H9 (cell line): ENCODE results near the gene MAPK12. TPM values are rescaled to one million over a fixed set of nuclear protein-coding genes. Genes with fewer than 3 reads are reported as not detected.

Experiments used
- DNase-seq: peaks from one replicate; pipeline ENCODE4 v3.0.0-alpha.2; 2017
- H2AFZ ChIP-seq: one replicate; pipeline ENCODE4 v1.6.1; 2013; ENCODE audit warnings: mild to moderate bottlenecking, low read length, control low read depth, moderate library complexity
- H2AK5ac ChIP-seq: 2 replicates; pipeline ENCODE4 v1.6.1; 2013; ENCODE audit warnings: low read length, control low read depth, mixed read lengths; ENCODE audit not compliant: insufficient read length
- H2BK120ac ChIP-seq: one replicate; pipeline ENCODE4 v1.6.1; 2013; ENCODE audit warnings: low read depth, mild to moderate bottlenecking, low read length, control low read depth, inconsistent platforms; ENCODE audit not compliant: poor library complexity, severe bottlenecking
- H2BK12ac ChIP-seq: 2 replicates; pipeline ENCODE4 v1.6.1; 2013; ENCODE audit warnings: low read length, control low read depth, mixed read lengths, low read depth; ENCODE audit not compliant: insufficient read length
- H2BK15ac ChIP-seq: 2 replicates; pipeline ENCODE4 v1.6.1; 2013; ENCODE audit warnings: low read depth, low read length, control low read depth
- H2BK20ac ChIP-seq: one replicate; pipeline ENCODE4 v1.6.1; 2013; ENCODE audit warnings: low read depth, mild to moderate bottlenecking, low read length, control low read depth, inconsistent platforms; ENCODE audit not compliant: poor library complexity, severe bottlenecking
- H2BK5ac ChIP-seq: 2 replicates; pipeline ENCODE4 v1.6.1; 2013; ENCODE audit warnings: low read length, control low read depth, mixed read lengths; ENCODE audit not compliant: insufficient read length
- H3K14ac ChIP-seq: 2 replicates; pipeline ENCODE4 v1.6.1; 2013; ENCODE audit warnings: low read length, control low read depth; ENCODE audit not compliant: insufficient read depth
- H3K18ac ChIP-seq: 2 replicates; pipeline ENCODE4 v1.6.1; 2013; ENCODE audit warnings: low read depth, mild to moderate bottlenecking, mixed read lengths, low read length, control low read depth; ENCODE audit not compliant: insufficient read length
- H3K23ac ChIP-seq: 2 replicates; pipeline ENCODE4 v1.6.1; 2013; ENCODE audit warnings: low read length, control low read depth, mixed read lengths, low read depth; ENCODE audit not compliant: insufficient read length
- H3K23me2 ChIP-seq: 2 replicates; pipeline ENCODE4 v1.6.1; 2013; ENCODE audit warnings: low read depth, mild to moderate bottlenecking, mixed read lengths, low read length, control low read depth; ENCODE audit not compliant: insufficient read length, poor library complexity, severe bottlenecking
- H3K27ac ChIP-seq: 2 replicates; pipeline ENCODE4 v1.5.1; 2013; ENCODE audit warnings: low read length, control low read depth, mixed read lengths, low read depth; ENCODE audit not compliant: insufficient read length
- H3K27me3 ChIP-seq: 2 replicates; pipeline ENCODE4 v1.6.1; 2013; ENCODE audit warnings: low read length, control low read depth, inconsistent platforms; ENCODE audit not compliant: insufficient read depth
- H3K4ac ChIP-seq: 2 replicates; pipeline ENCODE4 v1.6.1; 2013; ENCODE audit warnings: low read depth, mild to moderate bottlenecking, control low read depth, inconsistent platforms, low read length, moderate library complexity
- H3K4me1 ChIP-seq: 2 replicates; pipeline ENCODE4 v1.6.1; 2013; ENCODE audit warnings: low read length, control low read depth, inconsistent platforms; ENCODE audit not compliant: insufficient read depth
- H3K4me2 ChIP-seq: 2 replicates; pipeline ENCODE4 v1.6.1; 2013; ENCODE audit warnings: low read length, control low read depth, mixed read lengths; ENCODE audit not compliant: insufficient read length, insufficient read depth
- H3K56ac ChIP-seq: 2 replicates; pipeline ENCODE4 v1.6.1; 2013; ENCODE audit warnings: low read depth, mild to moderate bottlenecking, mixed read lengths, low read length, control low read depth; ENCODE audit not compliant: insufficient read length
- H3K79me1 ChIP-seq: 2 replicates; pipeline ENCODE4 v1.6.1; 2013; ENCODE audit warnings: low read depth, mild to moderate bottlenecking, moderate library complexity, low read length, control low read depth, inconsistent platforms; ENCODE audit not compliant: insufficient read depth, poor library complexity, severe bottlenecking
- H3K79me2 ChIP-seq: 2 replicates; pipeline ENCODE4 v1.6.1; 2013; ENCODE audit warnings: low read length, control low read depth, inconsistent platforms; ENCODE audit not compliant: insufficient read depth
- H3K9ac ChIP-seq: 2 replicates; pipeline ENCODE4 v1.6.1; 2013; ENCODE audit warnings: low read length, control low read depth, mixed read lengths; ENCODE audit not compliant: insufficient read length; ENCODE audit errors: extremely low read depth
- H3K9me3 ChIP-seq: one replicate; pipeline ENCODE4 v1.6.1; 2013; ENCODE audit warnings: low read depth, low read length, inconsistent platforms; ENCODE audit not compliant: control insufficient read depth
- H3T11ph ChIP-seq: one replicate; pipeline ENCODE4 v1.6.1; 2013; ENCODE audit warnings: mild to moderate bottlenecking, low read length, control low read depth, inconsistent platforms
- H4K20me1 ChIP-seq: one replicate; pipeline ENCODE4 v1.6.1; 2013; ENCODE audit not compliant: control insufficient read depth, insufficient read length, insufficient read depth
- H4K5ac ChIP-seq: 2 replicates; pipeline ENCODE4 v1.6.1; 2013; ENCODE audit warnings: low read depth, mild to moderate bottlenecking, mixed read lengths, low read length, control low read depth; ENCODE audit not compliant: insufficient read length
- H4K8ac ChIP-seq: replicated peaks from 2 replicates; pipeline ENCODE4 v1.6.1; 2013; ENCODE audit warnings: low read length, control low read depth, mixed read lengths, low read depth; ENCODE audit not compliant: insufficient read length
- H4K91ac ChIP-seq: 2 replicates; pipeline ENCODE4 v1.6.1; 2013; ENCODE audit warnings: low read depth, mild to moderate bottlenecking, moderate library complexity, mixed read lengths, low read length, control low read depth; ENCODE audit not compliant: insufficient read length
- H3K27ac Mint-ChIP-seq, 3 experiments: 2 replicates in 2 of 3; 3 replicates in 1 of 3; pipeline ENCODE4 v1.8.0; 2020 to 2021; ENCODE audit warnings: mixed read lengths in 3 of 3, mild to moderate bottlenecking in 1 of 3, moderate library complexity in 1 of 3
- H3K27me3 Mint-ChIP-seq: 2 replicates; pipeline ENCODE4 v1.8.0; 2021; ENCODE audit warnings: low read depth, mild to moderate bottlenecking, moderate library complexity, mixed read lengths
- H3K36me3 Mint-ChIP-seq, 3 experiments: 2 replicates in 2 of 3; 3 replicates in 1 of 3; pipeline ENCODE4 v1.8.0; 2020 to 2021; ENCODE audit warnings: low read depth in 3 of 3, mixed read lengths in 3 of 3; ENCODE audit not compliant: insufficient read depth in 1 of 3
- H3K4me1 Mint-ChIP-seq, 2 experiments: 2 replicates each; pipeline ENCODE4 v1.8.0; 2020; ENCODE audit warnings: mixed read lengths in 2 of 2
- H3K4me3 Mint-ChIP-seq, 2 experiments: 2 replicates in 1 of 2; 3 replicates in 1 of 2; pipeline ENCODE4 v1.8.0; 2020 to 2021; ENCODE audit warnings: mild to moderate bottlenecking in 2 of 2, mixed read lengths in 2 of 2, moderate library complexity in 1 of 2
- H3K9me3 Mint-ChIP-seq, 2 experiments: 2 replicates in 1 of 2; 3 replicates in 1 of 2; pipeline ENCODE4 v1.8.0; 2020; ENCODE audit warnings: mild to moderate bottlenecking in 2 of 2, mixed read lengths in 2 of 2, moderate library complexity in 1 of 2
- WGBS: extraction: QIAGEN DNeasy Blood & Tissue Kit; methylation state at CpG from one replicate; pipeline ENCODE4 v1.1.7; 2013; ENCODE audit warnings: missing lambda C conversion rate, low lambda C conversion rate, mixed read lengths; ENCODE audit not compliant: insufficient read length; ENCODE audit errors: extremely low coverage; 5-methylcytosine and 5-hydroxymethylcytosine counted together
- total RNA-seq: library from RNA; stranded (reverse); gene quantifications from 2 replicates; pipeline ENCODE4 v1.2.1, GENCODE V29; 2021
- TF ChIP-seq, protein P1 (sequence below): fragments of 200-600 bp; sonication (generic); conservative IDR thresholded peaks from 3 replicates; pipeline ENCODE4 v1.8.0; 2021; ENCODE audit warnings: antibody characterized with exemption, mild to moderate bottlenecking

MAPK12 gene
- total RNA-seq, 1 experiment from 2014 or later = 31.3 TPM

DNA sequence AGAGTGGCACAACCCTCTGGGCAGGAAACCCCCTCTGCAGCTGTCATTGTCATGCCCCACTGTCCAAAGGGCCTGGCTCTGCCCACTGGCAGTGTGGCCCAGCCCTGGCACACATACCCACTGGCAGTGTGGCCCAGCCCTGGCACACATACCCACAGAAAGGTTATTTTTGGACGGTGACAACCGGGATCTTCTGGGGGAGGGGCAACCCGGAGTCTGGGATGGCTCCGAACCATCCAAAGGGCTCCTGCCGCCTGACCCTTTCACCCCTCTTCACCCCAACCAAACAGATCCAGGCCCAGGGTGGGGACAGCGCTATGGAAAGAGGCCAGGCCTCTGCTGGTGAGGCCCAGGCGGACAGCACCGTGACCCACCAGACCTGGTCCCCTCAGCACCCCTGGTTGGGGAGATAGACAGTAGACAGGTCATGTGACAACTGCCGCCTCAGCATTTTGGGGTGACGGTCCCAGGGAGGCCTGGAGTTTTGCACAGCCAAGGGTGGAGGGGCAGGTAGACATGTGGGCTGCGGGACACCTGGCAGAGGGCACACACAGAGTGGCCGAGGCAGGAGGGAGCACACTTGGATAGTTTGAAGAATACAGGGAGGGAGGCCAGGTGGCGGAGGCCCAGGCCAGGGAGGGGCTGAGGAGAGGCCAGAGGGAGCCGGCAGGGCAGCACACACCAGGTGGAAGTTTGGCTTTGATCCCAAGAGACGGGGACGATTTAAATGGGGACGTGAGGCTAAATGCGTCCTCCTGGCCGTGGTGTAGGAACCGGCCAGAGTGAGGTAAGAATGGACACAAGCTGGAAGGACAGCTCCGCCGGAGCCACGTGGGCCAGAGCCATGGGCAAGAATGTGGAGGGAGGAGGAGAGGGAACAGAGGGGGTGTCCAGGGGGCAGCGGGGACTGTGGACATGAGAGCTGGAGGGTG, 2.9 kb downstream of the MAPK12 start:
- Histone ChIP-seq H2BK20ac (no peak overlapping the region), H3K79me2 (no peaks in the 10 kb centered on the region), H2BK15ac (no peak overlapping the region), H3K9me3 (no peaks in the 10 kb centered on the region), H3K4me1 (no peaks in the 10 kb centered on the region), H2AFZ (no peak overlapping the region), H2AK5ac (no peak overlapping the region), H4K8ac (no peak overlapping the region), H3T11ph (no peak overlapping the region), H2BK120ac (no peak overlapping the region), H4K20me1 (no peaks in the 10 kb centered on the region), H3K9ac (no peak overlapping the region), H4K91ac (no peak overlapping the region), H2BK12ac (no peak overlapping the region), H3K14ac (no peak overlapping the region; the same call in 1 of the 2 replicates), H2BK5ac (no peak overlapping the region), H3K23me2 (peaks cover 8% of the 10 kb centered on the region), H3K4me2 (no peak overlapping the region), H3K27me3 (no peaks in the 10 kb centered on the region), H3K4ac (no peak overlapping the region), H3K18ac (no peak overlapping the region), H3K79me1 (no peaks in the 10 kb centered on the region), H4K5ac (no peak overlapping the region), H3K56ac (no peak overlapping the region), H3K23ac (no peak overlapping the region), H3K27ac (no peak overlapping the region)
- Mint-ChIP-seq H3K4me1 (peaks cover 8 to 12% of the 10 kb centered on the region in 2 experiments), H3K4me3 (no peak overlapping the region; a peak in 1 of 5 replicates), H3K27me3 (peaks cover 29% of the 10 kb centered on the region), H3K27ac (no peak overlapping the region), H3K36me3 (peaks cover 0 to 3% (median 0%) of the 10 kb centered on the region in 3 experiments; a peak in 2 of 7 replicates), H3K9me3 (no peaks in the 10 kb centered on the region; a peak in 1 of 5 replicates)
- TF ChIP-seq, protein P1, sequence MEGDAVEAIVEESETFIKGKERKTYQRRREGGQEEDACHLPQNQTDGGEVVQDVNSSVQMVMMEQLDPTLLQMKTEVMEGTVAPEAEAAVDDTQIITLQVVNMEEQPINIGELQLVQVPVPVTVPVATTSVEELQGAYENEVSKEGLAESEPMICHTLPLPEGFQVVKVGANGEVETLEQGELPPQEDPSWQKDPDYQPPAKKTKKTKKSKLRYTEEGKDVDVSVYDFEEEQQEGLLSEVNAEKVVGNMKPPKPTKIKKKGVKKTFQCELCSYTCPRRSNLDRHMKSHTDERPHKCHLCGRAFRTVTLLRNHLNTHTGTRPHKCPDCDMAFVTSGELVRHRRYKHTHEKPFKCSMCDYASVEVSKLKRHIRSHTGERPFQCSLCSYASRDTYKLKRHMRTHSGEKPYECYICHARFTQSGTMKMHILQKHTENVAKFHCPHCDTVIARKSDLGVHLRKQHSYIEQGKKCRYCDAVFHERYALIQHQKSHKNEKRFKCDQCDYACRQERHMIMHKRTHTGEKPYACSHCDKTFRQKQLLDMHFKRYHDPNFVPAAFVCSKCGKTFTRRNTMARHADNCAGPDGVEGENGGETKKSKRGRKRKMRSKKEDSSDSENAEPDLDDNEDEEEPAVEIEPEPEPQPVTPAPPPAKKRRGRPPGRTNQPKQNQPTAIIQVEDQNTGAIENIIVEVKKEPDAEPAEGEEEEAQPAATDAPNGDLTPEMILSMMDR = no peak
- no CpG with 5 or more reads among the region's 24 CpGs for WGBS
- DNase-seq = no peak
